Stimulated activated CD8-positive, alpha-beta memory T cell treated with anti-CD3 and anti-CD28 coated beads, Interleukin-4, amount 100 ng/mL, for 1 hour (primary cell): ENCODE results near the gene DHX58.

Experiments used
- DNase-seq, 2 donors: peaks; one replicate each; pipeline ENCODE4 v3.0.0-alpha.2; 2020; ENCODE audit warnings: low read depth in 2 of 2, low spot score in 1 of 2

The DHX58 gene

DNA sequence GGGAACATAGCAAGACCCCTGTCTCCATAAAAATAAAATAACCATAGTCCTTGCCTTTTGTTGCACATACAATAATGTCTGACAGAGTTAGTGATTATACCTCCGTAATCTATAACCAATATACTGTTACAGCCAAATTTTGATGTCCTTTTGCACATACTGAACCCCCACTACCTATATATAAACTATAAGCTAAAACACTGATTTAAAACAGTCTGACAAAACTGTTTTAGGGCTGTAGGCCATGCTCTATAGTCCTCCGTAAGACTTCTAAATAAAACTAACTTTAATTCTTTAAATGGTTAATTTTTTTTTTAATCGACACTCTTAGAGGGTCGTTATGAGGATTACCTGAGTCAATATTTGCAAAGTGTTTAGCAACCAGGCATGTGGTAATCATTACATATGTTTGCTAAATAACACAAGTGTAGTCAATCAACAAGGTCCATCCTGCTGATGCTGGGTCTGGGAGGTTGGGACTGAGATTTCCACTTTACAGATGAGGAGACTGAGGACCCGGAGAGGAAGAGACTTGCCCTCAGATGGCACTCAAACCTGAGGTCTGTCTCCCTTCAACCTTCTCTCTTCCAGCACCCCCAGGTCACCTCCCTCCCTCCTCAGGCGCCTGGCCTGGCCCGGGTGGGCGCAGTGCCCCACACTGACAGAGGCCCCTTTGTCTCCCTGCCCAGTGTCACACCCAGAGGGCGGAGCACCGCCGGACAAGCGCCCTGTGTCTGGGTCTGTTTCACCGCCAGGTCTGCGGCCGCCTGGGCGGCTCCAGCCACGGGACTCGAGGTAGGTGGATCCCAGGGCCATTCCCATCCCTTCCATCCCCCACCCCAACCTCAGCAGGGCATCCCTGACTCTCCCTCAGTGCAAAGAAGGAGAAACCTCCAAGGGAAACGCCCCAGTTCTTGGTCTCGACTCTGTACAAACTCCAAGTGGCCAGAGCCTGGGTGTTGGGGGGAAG, 24.5 kb downstream of the DHX58 start:
- DNase-seq = no peak

DNA sequence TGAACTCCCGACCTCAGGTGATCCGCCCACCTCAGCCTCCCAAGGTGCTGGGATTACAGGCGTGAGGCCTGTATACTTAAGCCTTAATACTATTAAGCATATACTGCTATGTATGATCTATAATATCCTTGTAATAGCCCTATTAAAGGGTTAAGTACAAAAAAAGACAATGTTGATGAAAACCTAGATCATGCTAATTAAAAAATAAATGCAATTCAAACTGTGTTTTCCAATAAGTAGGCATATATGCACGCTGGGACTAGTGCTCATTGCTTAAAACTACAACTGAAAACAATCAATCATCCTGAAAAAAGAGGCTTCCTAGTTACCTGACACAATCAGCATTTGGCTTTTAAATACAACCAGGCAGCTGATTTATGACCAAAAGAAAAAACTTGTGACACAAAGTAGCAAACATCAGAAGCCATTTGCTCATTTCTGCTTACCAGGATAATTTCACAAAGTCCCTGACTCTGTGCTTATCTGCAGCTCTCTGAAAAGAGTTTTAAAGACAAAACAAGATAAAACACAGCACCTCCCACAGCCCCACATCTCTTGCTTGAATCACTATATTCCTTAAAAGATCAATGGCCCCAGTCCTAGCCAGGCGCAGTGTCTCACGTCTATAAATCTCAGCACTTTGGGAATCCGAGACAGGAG, 25.3 kb downstream of the DHX58 start:
- no peak for DNase-seq

DNA sequence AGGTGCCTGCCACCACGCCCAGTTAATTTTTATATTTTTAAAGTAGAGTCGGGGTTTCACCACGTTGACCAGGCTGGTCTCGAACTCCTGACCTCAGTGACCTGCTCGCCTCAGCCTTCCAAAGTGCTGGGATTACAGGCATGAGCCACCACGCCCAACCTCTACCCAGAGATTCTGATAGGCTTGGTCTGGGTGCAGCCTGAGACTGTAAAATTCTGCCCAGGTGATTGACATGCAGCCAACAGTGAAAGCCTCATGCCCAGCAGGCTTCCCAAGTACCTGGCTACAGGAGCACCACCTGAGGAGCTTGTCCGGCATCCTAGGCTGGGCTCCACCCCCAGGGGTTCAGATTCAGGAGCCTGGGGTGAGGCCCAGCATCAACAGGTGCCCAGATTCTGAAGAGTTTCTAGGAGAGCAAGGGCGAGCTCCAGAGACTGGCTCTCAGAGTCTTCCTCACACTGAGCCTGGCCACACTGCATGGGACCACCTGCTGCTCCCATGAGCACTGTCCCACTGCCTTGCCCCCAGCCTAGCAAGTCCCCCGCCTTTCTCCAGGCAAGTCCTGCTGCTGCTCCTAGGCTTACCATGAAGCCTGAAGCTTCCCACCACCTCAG, 30.9 kb downstream of the DHX58 start:
- no peak for DNase-seq

DNA sequence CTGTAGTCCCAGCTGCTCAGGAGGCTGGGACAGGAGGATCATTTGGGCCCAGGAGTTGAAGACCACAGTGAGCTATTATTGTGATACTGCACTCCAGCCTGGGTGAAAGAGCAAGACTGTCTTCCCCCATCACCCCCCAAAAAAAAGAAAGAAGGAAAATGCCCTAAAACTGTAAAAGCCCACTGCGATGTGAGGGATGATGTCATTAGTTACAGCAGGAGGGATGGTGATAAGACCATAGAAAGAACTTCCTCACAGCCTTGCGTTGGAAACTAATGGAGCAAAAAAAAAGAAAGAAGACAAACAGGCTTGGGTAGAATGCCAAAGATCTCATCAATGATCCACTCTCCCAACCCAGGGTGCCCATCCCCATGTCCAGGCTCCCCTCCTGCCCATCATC, 33.0 kb downstream of the DHX58 start:
- no peak for DNase-seq

DNA sequence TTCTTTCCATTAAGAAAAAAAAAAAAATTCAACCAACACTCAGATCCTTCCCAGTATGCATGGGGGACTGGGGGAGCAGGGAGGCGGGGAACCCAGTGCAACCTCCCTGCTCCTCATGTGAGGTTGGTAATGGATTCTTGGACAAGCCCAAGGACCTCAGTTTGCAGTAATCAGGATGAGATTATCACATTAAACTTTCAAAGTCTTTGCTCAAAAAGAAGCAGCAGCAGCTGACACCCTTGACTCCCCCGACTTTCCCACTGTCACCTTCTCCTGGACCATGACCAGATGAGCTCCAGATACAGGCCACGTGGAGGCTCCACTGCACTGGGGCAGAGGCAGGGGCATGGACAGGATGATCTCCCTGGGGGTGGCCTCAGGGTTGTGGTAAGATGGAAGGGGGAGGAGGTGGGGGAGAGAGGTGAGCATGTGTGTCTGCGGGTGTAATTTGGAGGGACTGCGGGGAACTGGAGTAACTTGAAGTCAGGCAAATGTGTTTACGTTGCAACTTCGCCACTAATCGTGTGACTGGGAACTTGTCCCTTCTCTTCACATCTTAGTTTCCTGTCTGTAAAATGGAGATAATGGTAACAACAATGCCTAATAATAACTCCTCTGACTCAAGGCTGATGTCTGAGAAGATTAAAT, 34.0 kb downstream of the DHX58 start:
- DNase-seq = no peak

DNA sequence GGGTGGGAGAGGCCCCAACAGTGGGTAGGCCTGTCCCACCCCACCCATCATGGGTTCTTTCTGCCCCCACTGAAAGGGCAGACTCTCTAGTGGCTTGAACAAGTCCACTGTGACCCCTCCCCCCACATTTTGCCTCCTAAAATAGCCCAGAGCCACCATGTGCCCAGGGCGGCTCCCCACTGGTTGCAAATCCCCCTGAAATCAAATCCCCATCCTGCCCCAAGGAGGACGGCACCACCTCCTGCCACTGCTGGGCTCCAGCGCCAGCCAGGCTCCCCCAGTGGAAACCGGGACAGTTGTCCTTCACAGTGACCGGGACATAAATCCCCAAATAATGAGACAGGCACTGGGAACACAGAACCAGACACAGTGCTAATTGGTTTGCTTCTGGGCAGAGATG, 34.8 kb downstream of the DHX58 start:
- DNase-seq = no peak

DNA sequence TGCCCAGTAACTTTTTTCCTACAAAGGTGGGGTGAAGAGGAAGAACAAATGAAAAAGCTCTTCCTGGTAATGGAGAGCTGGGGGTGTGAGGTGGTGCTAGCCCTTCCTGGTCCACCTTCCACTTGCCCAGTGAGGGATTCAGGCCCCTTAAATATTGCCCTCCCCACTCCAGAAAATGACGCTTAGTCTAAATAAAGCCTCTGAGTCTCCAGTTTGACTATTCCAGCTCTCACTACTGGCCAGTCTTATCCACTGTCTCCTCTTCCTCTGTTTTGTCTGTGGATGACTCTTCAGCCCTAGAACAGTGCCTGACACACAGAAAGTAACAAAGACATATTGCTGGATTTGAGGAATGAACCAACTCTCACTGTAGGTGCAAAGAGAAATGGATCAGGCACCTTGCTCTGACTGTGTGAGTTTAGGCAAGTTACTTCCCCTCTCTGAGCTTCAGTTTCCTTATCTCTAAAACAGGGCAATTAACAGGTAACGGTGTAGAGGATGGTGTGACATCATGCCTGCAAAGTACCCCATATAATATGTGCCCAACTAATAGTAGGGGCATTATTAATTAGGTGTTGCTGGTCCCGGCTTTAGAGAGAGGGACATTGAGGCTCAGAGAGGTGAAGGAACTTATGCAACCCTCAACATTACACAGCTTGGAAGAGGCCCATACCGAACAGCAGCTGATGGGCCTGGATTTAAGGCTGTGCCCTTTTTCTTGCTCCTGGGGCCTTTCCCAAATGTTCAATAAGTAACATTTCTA, 35.5 kb downstream of the DHX58 start:
- DNase-seq = no peak

DNA sequence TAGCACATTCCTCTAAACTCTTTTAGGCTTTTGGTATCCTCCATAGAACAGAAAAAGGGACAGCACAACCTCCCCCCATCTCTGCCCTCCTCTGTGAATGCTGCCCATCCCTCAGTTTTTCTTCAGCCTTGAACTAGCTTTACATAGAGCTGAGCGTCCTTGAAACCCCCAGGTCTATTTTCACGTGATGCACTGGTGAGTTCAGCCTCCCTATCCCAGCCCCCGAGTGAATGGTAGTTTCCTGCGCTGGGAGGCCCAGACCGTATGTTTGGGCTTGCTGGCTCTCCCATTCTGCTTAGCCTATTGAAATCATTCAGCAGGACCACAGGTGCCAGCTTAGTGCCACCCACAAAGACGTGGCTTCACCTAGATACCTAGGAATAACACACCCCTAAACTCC, 36.7 kb downstream of the DHX58 start:
- no peak for DNase-seq

DNA sequence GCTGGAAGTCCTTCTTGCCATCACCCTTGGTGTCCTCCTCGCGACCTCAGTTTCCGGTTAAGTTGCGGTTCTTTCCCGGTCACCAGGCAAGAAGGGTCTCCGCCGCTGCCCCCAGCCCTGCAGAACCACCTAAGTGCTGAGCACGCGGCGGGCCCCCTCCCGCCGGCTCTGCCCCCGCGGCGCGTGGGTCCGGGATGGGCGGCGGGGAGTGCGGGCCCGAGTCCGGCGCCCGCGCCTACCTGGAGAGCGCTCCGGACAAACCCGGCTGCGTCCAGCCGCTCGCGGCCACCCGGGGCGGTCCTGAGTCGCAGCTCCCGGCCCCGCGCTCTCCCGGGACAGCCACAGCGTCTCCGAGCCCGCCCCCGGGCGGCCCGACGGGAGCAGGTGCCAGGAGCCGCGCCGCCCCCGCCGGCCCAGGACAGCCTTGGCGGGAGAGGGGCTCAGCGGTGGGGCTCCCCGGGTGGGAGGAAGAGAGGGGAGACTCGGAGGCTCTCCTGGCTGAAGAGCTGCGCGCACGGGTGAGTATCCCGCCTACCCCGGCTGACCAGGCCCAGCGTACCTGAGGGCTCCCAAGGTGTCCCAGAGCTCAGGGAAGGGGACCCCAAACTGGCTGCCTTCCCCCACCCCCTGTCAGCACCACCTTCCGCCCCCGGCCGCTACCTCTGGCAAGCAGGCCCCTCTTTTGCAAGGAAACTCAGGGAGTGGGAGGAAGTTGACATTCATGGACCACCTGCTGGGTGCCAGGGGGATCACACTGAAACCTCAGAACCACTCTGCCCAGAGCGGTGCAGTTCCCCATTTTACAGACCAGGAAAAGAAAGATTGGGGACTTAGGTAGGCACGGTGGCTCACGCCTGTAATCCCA, 40.0 kb downstream of the DHX58 start:
- no peak for DNase-seq

DNA sequence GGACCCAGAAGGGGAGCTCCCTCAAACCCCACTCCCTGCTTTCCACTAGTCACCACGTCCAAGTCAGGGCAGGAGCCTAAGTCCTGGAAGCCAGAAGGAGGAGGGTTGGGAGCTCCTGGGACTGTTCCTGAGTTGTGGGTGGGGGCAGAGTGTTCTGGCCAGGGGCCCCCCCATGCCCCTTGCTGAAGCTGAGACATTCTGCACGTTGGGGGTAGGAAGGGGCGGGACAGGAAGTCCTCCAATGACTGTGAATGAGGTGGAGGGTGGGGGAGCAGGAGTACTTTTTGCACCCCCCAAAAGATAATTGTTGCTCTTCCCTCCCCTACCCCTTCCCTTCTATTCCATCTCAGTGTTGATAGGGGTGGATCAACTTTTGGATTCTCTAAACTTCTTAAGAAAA, 40.7 kb downstream of the DHX58 start:
- no peak for DNase-seq

DNA sequence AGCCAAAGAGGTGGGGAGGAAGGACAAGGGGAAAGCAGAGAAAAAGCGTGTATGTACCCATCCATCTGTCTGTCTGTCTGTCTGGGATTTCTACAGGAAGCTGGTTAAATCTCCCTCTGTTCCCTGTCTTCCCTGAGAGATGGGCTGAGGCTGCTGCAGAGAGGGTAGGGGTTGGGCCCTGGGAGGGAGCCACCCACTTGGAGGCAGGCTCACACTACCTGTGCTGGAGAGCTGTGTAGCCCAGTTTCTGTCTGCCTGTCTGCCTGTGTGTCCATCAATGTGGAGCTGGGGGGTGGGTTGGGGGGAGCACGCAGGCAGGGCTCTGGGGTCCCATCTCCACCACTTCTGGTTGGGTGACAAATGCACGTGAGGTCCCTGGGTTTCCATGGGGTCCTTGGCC, 43.5 kb downstream of the DHX58 start:
- no peak for DNase-seq

DNA sequence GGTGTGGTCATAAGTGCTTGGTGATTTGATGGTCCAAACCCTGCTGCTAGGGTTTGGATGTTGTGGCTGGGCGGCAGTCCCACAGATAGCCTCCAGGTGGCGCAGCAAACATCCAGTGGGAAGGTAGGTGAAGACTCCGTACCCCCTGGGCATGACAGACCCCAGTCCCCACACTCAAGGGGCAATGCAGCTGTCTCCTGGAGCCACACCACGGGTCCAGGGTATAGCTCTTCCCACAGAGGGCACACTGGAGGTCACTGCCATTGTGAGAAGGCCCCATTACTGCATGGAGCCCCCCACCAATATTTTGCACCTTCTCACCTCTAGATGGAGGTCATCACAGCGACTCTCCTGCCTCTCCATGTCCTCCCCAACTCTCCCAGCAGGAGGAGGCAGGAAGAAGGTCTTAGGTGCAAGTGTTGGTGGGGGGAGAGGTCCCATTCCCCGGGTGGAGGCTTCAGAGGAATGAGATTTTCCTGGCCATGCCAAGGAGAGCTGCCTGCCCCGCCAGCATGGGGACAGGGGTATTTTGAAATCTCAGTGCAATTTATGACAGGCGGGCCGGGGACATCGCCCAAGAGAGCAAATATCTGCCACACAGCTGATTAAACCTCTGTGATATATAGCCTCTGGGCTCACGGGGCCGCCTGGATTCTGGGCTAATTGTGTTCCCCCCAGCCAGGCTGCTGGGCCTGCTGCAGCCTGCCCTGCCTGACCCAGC, 45.0 kb downstream of the DHX58 start:
- peak; percentile 40 to 52 for DNase-seq

DNA sequence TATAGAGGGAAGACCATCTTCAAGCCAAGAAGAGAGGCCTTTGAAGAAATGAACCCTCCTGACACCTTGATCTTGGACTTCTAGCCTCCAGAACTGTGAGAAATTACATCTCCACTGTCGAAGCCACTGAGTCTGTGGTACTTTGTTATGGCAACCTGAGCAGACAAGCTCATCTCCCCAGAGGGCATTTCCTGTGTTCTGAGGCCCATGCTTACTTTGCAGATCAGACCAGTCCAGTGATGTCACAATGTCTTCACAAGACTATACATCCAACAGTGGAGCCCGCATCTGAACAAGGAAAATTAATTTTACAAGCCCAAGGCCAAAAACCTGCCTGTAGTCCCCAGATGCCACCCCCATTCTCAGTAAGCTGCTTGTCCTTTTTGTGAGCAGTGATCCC, 47.3 kb downstream of the DHX58 start:
- DNase-seq = no peak

DNA sequence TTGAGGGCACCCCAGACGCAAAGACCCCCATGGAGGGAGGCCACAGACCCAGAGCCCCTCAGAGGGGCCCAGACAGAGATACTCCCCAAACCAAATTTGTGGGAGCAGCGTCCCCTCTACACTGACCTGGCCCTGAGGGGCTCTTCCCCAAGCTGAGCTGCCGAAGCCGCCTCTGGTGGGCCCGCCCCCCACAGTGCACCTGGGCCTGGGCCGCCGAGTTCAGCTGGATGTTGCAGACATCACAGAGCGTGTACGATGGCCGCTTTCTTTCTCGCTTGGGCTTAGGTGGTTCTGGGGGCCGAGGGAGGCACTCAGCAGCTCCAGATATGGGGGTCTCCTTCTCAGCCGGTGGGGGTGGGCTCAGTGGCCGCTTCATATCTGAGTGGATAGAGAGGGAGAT, 49.8 kb downstream of the DHX58 start:
- no peak for DNase-seq

DNA sequence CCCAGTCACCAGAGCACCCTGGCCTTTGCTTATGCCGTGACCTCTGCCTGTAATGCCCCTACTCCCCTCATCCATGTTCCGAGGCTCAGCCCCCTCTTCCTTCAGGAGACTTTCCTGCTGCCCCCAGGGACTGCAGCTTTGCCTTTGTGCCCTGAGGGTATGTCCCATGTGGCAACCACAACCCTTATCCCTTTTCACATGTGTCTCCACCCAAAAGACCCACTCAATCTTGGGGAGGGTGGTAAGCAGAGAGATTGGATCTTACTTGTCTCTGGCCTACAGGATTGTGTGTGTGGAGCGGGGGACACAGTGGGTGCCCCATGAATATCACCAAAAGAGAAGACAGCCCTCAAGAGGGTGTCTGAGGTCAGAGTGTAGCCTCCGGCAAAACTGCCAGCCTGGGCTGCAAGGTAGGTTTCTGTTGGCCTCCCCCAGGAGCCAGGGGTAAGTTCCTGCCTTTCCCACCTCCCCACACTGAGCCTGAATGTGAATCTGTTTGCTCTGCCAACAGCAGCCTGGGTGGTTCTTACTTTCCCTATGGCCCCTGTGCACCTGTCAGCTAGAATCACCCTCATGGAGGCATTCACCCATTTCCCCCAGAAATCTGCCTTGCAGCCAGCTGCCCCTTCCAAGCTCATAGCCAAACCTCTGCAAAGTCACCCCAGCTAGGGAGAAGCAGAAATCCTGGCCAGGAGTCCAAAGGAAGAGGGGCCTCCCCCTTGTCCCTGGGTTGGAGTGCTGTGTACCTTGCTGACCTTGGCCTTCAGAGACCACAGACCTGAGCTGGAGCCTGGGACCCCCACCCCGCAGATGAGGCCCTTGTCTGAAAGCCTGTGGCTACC, 50.6 kb downstream of the DHX58 start:
- no peak for DNase-seq

DNA sequence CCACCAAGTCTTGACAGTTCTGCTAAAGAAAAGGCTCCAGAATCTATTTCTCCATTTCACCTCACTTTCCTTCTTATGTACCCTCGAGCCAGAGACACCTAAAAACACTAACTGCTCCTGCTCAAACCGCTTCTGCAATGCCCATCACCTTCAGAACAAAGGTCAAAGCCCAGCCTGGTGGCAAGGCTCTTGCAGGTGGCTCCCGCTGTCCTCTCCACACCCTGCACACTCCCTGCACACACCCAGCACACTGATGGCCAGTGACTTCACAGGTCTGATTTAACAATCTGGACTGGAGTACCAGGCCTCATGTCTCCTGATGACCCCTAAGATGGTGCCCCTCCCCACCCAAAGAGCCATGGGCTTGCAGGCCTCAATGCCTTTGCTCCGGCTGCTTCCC, 52.3 kb downstream of the DHX58 start:
- DNase-seq = no peak

DNA sequence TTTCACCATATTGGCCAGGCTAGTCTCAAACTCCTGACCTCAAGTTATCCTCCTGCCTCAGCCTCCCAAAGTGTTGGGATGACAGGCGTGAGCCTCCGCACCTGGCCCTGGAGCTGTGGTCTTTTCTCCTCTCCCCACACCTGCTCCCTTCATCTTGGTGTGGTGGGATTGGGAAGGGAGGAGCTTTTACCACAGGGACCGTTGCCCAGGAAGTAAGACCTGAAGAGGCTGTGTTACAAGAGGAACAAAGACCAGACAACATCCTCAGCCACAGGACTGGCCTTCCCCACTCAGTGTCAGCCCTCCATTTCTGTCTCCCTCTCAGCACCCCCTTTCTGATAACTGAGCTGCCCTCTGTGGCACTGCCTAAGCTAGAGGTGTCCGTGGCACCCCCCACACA, 52.7 kb downstream of the DHX58 start:
- DNase-seq = no peak

DNA sequence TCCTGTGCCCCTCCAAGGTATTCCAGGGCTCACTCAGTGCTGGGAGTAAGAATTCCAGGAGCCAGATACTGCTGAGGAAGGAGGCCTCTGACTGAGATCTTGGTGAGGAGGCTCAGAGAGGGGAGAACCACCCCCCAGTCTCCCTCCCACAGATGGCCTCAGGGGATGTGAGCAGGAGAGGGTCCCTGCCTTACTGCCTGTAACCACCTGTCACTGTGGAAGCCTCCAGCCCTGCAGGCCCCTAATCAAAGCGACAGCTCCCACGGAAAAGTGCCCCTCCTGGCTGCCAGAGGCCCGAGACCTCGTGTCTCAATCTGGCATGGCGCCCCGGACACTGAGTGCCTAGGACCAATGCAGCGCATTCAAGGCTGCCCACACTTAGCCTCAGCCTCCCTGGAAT, 54.5 kb downstream of the DHX58 start:
- DNase-seq = no peak
